Islet precursor cell (in vitro differentiated cells): ENCODE measurements around the gene STAB2.
A peak's percentile ranks its signal among the peaks of the same experiment; 100 is the strongest.

Experiments
- DNase-seq: peaks from one replicate; pipeline ENCODE4 v3.0.0-alpha.2; 2018

Gene STAB2, protein sequence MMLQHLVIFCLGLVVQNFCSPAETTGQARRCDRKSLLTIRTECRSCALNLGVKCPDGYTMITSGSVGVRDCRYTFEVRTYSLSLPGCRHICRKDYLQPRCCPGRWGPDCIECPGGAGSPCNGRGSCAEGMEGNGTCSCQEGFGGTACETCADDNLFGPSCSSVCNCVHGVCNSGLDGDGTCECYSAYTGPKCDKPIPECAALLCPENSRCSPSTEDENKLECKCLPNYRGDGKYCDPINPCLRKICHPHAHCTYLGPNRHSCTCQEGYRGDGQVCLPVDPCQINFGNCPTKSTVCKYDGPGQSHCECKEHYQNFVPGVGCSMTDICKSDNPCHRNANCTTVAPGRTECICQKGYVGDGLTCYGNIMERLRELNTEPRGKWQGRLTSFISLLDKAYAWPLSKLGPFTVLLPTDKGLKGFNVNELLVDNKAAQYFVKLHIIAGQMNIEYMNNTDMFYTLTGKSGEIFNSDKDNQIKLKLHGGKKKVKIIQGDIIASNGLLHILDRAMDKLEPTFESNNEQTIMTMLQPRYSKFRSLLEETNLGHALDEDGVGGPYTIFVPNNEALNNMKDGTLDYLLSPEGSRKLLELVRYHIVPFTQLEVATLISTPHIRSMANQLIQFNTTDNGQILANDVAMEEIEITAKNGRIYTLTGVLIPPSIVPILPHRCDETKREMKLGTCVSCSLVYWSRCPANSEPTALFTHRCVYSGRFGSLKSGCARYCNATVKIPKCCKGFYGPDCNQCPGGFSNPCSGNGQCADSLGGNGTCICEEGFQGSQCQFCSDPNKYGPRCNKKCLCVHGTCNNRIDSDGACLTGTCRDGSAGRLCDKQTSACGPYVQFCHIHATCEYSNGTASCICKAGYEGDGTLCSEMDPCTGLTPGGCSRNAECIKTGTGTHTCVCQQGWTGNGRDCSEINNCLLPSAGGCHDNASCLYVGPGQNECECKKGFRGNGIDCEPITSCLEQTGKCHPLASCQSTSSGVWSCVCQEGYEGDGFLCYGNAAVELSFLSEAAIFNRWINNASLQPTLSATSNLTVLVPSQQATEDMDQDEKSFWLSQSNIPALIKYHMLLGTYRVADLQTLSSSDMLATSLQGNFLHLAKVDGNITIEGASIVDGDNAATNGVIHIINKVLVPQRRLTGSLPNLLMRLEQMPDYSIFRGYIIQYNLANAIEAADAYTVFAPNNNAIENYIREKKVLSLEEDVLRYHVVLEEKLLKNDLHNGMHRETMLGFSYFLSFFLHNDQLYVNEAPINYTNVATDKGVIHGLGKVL (N-terminal part only)

GRCh38 chr12:103586791-103587370 is at the start of gene STAB2:
Gene STAB2 (plus strand): TSS chr12:103587273. CDS start chr12:103587477, 204 bp downstream.
- DNase-seq, result no peak

GRCh38 chr12:103538397-103538796 is 48.7 kb upstream of the STAB2 start:
- DNase-seq, result no peak

- no peak for DNase-seq
Measured at GRCh38 chr12:103540319-103540718, 46.8 kb upstream of the STAB2 start.

DNA sequence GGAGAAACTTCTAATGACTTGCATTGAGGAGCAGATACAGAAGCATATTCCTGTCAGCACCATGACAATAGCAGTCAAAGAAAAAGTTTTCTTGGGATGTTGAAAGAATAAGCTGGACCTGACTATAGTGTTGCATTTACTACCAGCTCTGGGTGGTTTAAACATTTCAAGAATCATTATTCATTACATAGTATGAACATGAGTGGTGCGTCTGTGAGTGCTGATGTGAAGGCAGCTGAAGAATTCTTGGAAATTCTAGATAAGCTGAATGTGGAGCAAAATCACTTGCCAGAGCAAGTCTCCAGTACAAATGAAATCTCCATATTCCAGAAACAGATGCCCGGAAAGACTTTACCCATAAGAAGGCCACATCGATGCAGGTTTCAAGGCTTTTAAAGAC is 45.0 kb upstream of the STAB2 start:
- no peak for DNase-seq

DNA sequence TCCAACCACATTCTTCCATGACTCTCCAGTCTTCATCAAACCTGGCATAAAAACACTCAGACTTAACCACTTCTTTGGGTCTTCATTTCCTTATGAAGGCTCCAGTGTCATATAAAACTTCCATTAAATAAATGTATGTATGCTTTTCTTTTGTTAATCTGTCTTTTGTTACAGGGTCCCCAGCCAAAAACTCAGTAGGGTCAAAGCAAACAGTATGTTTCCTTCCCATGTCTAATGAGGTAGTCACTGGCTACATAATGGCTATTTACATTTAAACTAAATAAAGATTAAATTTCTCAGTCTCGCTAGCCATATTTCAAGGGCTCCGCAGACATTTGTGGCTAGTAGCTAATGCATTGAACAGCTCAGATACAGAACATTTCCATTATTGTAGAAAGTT is 40.1 kb upstream of the STAB2 start:
- DNase-seq, result no peak

DNA sequence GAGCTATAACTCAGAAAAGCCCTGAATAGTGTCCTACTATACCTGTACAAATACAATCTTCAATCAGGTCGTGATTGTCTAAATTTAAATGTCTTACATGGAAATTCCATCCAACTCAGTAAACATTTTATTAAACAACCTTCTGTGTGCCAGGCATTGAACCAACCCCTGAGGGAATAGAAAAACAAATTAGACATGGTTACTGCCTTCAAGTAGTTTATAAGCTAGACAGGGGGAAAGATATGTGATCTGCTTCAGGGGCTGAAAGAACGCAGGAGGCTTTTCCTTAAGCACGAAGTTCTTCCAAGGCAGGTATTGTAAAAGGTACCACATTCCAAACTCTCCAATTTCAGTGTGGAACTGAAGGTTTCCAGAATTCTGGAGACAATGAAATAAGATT is 39.7 kb upstream of the STAB2 start:
- no peak for DNase-seq

DNA sequence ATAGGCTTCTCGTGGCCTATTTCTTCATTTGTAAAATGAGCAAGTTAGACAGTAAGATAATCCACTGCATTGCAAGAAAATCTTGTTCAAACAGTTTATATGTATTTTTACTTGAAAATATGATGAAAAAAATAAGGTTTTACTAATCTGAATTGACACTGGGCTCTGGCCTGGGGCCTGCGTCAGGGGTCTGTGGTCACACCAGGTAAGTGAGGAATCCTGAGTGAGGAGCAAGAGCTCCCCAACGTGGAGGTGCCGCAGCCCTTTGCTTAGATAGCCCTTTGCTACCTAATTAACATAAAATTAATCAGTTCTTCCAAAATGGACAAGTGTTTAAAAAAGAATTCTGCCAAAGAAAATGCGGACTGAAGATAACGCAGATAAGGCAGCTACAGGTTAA is 39.1 kb upstream of the STAB2 start:
- no peak for DNase-seq

GRCh38 chr12:103548622-103549601 is 38.2 kb upstream of the STAB2 start:
- peak; percentile 81 for DNase-seq

- no peak for DNase-seq
Measured at GRCh38 chr12:103556890-103557627, 30.0 kb upstream of the STAB2 start.

- no peak for DNase-seq
Measured at GRCh38 chr12:103557628-103558010, 29.5 kb upstream of the STAB2 start.

GRCh38 chr12:103558879-103559278 is 28.2 kb upstream of the STAB2 start:
- DNase-seq, result peak; percentile 70

DNA sequence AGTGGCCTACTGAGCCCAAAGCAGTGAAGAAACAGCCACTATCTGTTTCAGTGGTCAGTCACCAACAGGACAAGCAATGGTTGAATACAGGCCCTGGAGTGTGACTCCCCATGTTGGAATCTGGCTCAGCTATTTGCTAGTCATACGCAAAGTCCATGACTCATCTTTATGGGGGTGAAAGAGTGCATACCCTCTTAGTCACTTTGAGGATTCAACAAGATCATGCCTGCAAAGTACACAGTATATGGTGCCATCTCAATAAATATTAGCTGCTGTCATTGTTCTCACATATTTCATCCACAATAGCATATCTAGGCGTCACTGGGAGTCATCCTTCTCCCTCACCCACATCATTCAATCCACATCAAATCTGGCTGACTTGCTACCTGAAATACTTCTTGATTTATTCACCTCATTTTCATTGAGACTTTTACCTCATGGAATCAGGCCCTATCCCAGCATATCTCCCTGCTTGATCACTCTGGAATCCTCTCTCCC is 26.4 kb upstream of the STAB2 start:
- DNase-seq, result peak; percentile 95

DNA sequence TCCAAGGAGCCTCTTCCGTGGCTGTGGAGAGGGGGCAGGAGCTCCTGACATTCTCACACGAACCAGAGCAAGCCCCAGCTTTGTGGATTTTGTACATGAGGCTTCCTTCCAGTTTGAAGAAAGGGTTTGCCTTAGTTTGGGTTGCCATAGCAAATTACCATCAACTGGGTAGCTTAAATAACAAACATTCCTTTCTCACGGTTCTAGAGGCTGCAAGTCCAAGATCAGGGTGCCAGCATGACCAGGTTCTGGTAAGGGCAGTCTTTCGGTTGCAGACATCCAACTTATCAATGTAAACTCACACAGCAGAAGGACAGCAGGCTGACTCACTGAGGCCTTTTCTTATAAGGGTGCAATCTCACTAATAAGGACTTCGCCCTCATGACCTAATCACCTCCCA is 25.9 kb upstream of the STAB2 start:
- no peak for DNase-seq

- DNase-seq, result no peak
Measured at GRCh38 chr12:103566398-103566797, 20.7 kb upstream of the STAB2 start.

- DNase-seq, result no peak
Measured at GRCh38 chr12:103569278-103569677, 17.8 kb upstream of the STAB2 start.

- DNase-seq, result peak; percentile 98
Measured at GRCh38 chr12:103571286-103571685, 15.8 kb upstream of the STAB2 start.

DNA sequence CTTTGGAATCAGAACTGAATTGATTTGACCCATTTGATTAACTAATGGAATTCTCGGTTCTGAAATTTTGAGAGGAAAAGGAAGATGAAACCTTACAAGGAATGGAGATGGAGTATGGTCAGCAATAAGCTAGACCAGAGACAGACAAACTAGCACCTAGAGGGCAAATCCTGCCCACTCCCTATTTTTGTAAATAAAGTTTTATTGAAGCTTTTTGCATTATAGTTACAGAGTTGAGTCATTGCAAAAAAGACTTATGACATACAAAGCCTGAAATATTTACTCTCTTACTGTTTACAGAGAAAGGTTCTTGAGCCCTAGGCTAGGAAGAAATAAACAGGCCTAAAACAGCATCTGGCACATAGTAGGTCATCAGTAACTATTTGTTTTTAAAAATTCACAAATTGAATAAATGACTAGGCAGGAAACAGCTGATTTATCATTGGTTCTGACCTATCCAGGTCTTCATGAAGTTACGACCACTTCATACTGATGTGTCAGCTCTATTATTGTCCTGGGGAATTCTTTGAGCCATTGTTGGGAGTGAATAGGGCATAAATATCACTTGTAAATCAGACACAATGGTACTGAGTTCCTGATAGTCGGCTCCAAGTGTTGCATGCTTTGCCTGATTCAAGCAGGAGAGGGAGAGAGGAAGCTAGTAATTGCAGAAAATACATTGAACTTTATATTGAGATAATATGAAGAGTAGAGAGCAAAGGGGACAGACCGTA is 14.6 kb upstream of the STAB2 start:
- no peak for DNase-seq

- no peak for DNase-seq
Measured at GRCh38 chr12:103573185-103573584, 13.9 kb upstream of the STAB2 start.

GRCh38 chr12:103578926-103579325 is 8.1 kb upstream of the STAB2 start:
- no peak for DNase-seq

GRCh38 chr12:103580026-103580425 is 7.0 kb upstream of the STAB2 start:
- DNase-seq, result no peak
